Amniotic stem cell (primary cell): Measurements from ENCODE around the gene C1orf52.
"Not testable (repeated sequence)": the region's sequence is repeated elsewhere in the genome, so short reads cannot be mapped to it uniquely, and the experiment has no call there.

Experiments used
- DNase-seq: peaks from one replicate; lab custom pipeline; 2025; lab: John Stamatoyannopoulos, UW

The C1orf52 gene

DNA sequence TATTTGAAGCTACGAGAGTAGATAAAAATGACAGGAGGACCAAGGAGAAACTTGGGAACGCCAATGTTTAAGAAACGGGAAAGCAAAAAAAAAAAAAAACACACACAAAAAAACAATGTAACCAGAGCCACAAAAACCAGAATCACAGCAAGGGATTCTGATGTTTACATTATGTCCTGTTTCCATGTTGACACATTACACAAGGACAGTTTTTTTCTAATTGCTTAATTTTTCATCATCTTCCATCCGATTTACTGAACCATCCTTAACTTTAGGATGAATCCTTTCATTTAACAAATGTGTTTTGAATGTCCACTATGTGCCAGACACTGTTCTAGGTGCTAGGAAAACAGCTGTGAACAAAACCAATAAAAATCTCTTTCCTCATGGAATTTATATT, 18.3 kb upstream of the C1orf52 start:
- DNase-seq: no peak

DNA sequence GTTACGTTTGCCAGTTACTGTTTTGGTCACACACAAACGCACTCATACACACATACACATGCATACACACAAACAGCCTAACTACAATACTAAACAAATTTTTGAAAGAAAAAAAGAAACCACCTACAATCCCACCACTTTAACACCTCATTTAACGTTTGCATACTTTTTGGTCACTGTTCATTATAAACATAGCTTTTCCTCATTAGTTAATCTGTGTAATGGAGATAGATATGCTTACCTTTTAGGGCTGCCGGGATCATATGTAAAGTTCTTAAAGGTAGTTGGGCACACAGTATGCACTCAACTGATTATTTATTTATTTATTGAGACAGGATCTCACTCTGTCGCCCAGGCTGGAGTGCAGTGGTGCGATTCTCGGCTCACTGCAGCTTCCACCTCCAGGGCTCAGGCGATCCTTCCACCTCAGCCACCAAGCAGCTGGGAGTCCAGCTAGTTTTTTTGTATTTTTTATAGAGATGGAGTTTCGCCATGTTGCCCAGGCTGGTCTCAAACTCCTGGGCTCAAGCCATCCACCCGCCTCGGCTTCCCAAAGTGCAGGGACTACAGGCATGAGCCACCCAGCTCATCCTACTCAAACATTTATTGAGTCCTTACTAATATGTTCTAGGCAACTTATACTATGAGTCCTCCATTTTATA, 17.6 kb upstream of the C1orf52 start:
- no peak for DNase-seq

DNA sequence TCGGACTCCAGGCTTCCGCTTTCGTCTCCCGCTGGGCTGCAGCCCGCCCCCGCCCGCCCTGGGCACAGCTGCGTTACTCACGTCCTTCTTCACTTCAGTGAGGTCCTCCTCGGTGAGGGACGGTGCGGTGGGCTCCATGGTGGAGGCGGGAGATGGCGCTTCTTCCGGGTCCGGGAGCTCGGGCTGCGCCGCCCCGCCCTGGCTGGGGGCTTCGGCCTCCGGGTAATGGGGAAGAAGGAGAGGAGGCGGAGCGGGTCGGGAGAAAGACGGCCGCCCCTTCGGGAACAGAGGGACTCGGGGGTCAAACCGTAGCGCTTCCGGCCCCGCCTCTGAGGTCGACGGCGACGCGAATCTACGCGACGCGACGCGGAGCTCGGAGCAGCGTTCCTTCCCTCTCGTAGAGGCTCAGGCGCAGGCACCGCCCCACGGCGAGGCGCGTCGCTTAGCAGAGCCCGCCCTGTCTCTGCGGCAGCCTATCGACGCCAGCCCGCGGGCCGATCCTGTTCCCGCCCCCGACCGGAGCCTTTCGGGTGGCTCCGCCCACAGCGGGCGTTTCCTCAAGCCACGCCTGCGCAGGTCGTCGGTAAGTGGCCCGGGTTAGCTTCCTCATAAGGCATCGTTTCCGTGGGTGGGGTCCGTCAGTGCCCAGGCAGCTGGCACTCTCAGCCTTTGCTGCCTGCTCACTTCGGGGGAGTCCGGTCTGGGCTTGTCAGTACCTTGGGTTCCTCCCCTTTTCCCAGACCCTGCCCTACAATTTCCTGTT, 16.9 kb upstream of the C1orf52 start, which contains the start of gene BCL10:
TSS of gene BCL10 (minus strand) at position 418 of the 763 bp plus-strand sequence. CDS start at position 138, 280 bp downstream.
- DNase-seq: peak; percentile 98

DNA sequence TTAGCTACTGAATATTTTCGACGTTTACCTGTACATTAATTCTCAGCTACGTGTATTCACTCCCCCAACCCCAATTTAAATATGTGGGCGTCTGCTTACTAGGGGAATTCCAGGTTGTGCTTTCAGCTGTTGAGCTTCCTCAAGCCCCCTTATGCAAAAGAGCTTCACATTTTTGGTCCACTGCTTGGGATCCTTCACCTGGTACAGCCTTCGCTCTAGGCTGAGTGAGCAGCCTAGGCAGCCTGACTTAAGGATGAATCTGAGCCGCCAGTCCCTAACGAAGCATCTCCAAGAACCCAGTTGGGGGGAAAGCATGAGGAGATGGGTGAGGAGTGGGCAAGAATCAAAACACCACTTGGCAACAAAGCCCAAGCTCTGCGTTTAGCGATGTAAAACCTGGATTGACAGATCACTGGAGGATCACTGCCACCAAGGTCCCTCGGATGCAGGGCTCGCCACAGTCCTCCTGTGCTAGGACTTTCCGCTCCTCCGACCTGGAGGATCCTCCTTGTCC, 16.3 kb upstream of the C1orf52 start:
- no peak for DNase-seq

DNA sequence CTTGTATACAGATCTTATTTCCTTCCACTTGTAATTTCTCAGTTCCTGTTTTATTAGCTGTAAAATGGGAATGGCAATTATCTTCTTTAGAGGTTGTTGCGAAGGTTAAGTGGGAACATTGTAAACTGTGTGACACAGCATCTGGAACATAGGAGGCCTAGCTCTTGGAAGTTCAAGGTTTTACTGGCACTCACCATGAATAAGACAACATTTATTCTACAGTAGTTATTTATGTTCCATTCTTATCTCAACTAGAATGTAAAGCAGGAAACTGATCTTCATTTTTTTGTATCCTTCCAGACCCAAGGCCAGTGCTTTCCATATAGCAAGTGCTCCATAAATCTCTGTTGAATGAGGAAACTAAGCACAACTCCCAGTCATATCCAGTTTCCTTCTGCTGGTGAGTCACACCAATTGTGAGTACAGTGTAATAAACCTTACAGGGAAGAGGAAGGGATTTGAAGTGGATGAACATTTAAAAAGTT, 15.5 kb upstream of the C1orf52 start:
- DNase-seq: peak; percentile 43

DNA sequence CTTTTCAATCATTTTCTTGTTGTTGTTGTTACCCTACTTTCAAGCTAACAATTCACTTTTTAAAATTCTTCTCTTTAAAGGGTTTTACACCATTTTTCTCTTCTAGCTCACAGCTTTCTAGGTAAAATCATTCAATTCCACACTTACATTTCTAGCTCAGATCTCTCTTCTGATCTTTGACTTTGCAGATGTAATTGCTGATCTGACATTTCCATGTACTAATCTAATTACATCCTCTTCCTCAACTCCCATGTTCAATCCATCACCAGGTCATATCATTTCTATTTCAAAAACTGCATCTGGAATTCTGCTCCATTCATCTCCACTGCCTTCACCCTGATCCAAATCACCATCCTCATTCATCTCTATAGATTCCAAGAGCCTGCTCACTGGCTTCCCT, 13.9 kb upstream of the C1orf52 start:
- no peak for DNase-seq

DNA sequence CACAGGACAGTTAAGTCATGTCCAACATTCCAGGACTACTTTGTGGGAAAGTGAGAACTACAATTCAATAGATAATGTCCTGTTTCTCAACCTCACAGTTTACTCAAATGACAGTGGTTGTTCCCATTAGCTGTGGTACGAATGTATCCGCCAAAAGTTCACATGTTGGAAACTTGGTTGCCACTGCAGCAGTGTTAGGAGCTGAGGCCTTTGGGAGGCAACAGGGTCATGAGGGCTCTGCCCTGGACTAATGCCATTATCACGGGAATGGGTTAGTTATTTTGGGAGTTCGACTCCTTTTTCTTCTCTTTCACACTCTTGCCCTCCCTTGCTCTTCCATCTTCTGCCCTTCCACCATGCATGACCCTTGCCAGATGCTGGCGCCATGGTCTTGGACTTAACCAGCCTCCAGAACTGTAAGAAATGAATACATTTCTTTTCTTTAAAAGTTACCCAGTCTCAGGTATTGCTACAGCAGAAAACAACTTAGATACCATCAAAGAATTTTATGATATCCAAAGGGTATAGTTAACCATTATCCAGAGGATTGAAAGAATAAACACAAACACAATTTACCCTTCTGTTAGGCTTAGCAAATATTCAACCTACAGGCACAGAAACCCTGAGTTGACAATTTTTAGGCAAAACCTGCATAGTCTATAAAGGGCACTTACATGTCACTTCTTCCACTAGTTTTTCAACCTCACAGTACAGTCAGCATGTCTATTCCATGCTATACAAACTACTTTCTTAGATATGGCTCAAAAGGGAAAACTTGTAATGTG, 9.5 kb upstream of the C1orf52 start:
- no peak for DNase-seq

DNA sequence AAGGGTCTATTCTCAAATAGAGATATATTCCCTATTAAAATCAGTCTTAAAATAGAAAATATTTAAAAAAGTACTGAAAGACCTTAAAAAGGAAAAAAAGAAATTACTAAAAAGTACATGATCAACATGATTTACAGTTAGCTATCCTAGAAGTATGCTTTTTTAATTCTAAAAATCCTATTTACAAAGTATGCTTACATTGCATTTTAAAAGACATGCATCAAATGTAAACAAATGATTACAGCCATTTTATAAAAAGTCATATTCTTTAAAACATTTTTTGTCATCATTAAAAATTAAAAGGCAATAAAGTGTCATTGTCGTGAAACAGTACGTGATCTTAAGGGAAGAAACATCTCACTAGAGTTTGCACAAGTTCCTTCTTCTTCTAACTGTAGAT, 7.9 kb upstream of the C1orf52 start:
- no peak for DNase-seq

DNA sequence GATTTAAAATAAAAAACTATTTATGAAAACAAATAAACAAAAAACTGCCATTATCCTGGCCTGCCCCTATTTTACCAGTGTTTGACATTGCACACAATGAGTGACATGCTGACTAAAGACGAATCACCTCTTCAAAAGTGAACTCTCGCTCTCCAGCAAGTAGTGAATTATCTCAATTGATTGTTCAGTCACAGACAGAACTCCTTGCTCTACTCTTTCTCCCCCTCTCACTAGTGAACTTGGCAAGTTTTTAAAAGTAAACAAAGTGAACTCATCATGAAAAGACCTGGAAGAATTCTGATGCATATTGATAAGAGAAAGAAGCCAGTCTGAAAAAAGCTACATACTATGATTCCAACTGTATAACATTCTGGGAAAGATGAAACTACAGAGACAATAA, 4.7 kb upstream of the C1orf52 start:
- no peak for DNase-seq

DNA sequence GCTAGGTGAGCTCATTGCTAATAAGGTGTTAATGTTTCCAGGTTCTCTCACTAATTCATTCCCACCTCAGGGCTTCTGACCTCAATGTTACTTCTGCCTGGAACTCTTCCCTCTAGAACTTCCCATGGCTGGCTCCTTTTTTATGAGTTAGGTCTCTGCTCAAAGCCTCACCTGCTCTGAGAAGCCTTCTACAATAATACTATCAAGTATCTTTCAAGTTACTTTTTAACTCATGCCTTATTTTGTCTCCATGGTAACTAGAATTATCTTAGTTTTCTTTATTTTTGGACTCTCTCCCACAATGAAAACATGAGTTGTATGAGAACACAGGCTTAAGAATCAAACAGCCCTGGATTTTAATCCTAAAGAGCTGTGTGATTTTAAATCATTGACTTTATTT, 3.5 kb upstream of the C1orf52 start:
- DNase-seq: no peak

DNA sequence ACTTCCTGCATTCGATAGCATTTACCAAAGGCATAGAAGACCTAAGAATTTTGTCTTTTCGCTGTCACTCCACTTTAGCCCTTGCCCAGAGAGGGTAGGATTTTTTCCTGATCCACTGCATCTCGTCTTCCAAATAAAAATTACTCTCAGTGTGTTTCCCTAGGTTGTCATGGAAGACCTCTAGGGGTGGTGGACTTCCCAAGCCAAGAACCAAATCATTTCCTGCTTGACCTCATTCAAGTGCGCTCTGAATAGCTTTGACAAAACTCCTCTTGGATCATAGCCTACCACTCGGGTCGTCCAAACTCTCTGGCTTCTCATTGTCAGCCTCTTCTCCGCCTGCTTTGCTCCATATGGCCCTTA, 431 bp upstream of the C1orf52 start:
- DNase-seq: no peak

DNA sequence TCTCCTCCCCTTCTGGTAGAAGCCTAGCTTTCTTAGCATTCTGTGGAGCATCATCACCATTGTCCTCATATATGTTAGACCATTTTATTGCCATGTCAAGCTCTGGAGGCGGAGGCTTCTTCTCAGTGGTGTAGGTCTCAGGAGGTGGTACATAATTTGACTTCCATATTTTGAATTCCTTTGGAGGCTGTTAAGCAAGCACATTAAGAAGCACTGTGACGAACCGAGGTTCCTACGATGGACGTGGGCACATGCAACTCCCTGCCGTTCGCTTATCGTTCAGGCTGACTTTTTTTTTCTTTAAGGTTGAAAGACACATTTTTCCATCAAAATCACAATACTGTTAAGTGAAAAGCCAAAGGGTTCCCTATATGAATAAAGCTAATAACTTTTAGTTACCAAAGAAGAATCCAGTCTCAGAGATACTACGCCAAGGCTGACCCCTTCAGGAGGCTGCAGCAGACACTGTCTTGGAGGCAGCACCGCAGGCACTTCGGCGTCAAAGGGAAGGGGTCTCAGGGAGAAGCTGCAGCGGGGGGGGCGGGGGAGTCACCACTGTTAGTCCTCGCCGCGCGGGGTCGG, 835 bp downstream of the C1orf52 start:
- no peak for DNase-seq

DNA sequence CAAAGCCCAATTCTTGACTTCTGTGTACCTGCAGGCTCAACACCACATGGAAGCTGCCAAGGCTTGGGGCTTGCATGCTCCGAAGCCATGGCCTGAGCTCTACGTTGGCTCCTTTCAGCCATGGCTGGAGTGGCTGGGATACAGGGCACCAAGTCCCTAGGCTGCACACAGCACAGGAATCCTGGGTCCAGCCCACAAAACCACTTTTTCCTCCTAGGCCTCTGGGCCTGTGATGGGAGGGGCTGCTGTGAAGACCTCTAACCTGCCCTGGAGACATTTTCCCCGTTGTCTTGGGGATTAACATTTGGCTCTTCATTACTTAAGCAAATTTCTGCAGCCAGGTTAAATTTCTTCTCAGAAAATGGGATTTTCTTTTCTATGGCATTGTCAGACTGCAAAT, 10.4 kb downstream of the C1orf52 start:
- not testable (repeated sequence) for DNase-seq

DNA sequence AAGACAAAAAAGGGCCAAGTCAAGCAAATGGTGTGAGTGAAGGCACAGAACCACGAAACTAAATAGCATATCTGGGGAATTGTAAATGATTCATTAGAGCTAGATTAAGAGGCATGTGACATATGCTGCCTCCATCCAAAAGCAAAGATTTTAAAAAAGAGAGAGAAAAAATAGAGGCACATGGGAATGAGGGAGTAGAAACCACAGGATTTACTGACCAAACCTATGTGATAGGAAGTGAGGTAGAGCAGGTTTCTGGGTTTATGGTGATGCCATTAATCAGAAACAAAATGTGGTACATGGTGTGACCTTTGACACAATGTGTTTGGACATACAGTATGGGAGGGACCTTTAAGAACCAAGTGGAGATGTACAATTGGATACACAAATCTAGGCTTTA, 13.6 kb downstream of the C1orf52 start:
- DNase-seq: no peak

DNA sequence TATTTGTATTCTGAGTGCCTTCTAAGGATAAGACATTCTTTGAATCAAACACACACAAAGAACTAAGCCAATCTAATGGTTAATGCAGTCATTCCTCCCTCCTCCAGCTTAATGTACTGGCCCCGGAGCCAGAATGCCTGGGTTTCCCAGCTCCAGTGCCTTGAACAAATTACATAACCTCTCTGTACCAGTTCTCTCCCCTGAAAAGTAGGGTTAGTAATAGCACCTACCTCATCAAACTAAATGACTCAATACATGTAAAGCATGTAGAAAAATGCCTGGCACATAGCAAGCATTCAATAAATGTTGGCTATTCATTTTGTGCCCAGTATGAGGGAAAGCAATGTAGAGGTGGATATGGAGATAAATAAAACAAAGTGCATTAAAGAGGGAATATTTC, 14.0 kb downstream of the C1orf52 start:
- DNase-seq: no peak

DNA sequence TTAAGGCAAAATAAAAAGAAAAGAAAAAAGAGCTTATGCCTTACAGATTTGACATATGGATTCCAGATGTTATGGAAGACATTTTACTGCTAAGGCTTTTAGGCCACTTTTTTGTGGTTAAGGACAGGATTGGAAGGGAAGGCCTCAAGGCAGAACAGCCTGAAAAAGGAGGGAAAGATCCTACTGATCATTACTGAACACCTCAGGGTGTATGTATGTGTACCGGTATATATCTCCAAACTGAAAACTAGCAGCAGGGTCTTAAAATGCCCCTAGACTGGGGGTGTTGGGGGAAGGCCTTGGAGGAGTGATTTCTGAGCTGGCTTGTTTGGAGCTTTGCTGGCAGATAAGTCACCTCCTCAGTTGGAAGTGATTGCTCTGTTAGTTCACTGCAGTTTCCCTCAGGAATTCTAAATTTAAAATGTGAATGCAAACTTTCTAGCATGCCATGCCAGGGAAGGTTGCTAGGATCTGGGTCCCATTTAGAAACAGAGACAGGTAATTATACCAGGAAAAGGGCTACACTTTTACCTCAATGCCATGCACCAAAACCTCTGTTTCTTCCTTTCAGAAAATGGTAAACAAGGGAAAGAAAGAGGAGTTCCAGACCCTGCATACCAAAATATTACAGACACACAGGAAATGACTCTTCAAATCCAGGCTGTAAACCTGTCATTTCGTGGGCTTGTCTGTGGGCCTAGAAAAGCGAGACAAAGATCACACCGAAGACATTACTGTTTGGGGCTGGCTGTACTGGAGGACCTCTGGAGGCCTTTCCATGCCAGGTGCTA, 15.0 kb downstream of the C1orf52 start:
- DNase-seq: no peak

DNA sequence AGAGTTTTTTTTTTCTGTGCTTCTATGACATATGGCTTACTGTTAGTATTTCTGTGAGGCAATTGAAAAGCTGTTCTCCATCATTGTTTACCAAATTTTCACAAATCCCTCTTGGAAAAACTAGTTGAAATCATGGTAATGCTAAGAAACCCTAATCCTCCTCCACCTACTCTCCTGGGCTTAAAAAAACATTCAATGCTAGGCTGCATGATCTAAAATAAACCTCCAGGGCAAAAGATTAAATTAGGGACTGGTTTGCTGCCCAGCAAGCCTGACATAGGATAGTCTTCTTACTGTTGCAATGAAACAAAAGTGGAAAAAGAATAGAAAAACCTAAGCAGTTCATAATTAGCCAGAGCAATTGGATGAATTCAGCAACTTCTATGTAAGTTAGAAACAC, 16.1 kb downstream of the C1orf52 start:
- DNase-seq: no peak

DNA sequence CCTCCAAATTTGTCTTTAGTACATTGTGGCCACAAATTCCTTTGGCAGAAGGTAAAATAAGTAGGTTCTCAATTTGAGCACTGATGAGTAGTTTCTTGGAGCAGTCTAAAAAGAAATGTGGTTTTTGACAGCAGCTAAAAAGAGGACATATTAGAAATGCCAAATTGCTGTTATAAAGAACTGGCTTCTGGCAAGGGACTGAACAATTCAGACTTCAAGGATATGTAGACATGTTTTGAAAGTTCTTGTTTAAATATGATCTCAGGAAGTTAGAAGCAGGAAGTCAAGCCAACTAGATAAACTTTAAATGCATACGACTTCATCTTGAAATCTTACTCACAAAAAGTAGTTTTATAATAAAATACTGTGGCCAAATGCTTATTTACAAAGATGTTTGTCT, 18.8 kb downstream of the C1orf52 start:
- DNase-seq: no peak

DNA sequence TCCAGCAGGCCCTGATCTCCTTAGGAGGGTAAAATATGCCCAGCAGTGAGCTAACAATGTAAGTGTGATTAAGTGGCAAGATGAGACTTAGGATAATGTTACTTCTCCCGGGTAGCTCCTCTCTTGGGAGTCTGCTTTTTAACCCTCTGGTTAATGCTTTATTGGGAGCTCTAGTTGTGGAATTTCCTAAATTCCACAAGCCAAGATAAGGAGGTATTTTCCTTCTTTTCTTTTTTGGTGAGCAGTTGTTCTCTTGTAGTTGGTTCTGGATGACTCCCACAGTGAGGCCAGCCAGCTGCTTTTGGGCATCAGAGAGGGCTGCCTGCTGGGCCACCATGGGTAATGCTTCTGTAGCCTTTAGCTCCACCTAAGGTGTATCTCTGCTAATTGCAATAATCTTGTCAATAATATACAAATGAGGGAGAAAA, 19.3 kb downstream of the C1orf52 start:
- no peak for DNase-seq

DNA sequence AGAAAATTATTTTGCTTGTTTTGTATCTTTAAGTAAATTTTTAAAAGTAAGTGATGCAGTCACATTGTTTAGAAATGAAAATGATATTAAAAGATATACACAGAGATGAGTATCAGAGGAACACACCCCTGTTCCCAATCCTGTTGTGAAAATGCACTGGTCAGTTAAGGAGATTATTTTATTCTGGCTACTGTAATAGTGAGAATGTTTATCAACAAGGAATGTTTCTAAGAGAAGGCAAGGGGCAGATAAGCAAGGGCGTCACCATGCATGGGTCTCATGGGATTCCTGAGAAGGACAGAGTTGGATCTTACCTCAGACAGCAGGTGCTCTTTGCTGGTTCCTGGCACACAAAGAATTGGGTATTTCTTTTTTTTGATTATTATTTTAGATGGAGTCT, 21.8 kb downstream of the C1orf52 start:
- DNase-seq: no peak

DNA sequence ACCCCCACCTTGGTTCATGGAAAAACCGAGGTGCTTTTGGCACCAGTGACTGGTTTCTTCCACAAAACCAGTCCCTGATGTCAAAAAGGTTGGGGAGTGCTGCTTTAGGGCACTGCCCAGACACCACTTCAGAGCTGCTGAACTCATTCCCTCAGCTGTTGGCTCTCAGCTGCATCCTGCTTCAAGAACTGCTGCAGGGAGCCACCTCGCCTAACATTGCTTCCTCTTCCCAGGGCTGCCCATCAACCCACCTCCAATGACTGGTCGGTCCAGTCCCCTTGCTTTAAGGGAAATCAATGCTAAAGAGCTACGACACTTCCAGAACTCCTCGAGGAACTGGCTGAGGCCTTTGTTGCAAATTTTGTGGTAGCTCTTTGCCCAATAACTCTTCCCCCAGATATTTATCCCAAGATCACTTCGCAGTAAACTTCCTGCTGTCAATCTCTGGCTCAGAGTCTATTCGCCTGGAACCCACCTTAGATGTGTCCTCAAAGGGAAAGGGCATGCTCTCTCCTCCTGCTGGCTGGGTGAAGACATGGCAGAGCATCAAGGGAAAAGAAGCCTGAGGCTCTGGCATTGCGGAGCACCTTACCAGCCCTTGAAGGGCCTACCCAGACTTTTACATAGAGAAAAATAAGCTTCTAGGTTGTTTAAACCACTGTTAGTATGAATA, 29.0 kb downstream of the C1orf52 start:
- DNase-seq: no peak
